Suppressor macrophage treated with lipopolysaccharide for 1 hour (primary cell): ENCODE results near the gene LCA5L.
A peak's percentile ranks its signal among the peaks of the same experiment; 100 is the strongest.

Source experiments
- DNase-seq, 3 donors: peaks; one replicate each; pipeline ENCODE4 v3.0.0-alpha.2; 2020 to 2022

Gene LCA5L

GRCh38 chr21:39445321-39446269 lies at the start of gene LCA5L:
Gene LCA5L, minus strand, starts transcription at chr21:39445778. Its CDS starts 17,285 bp downstream, at chr21:39428493.
- DNase-seq, result peak; percentile 95 to 98 (median 97)

- no peak for DNase-seq
These were observed 43.9 kb upstream of the LCA5L start for GRCh38 chr21:39489380-39489924.

- no peak for DNase-seq
These were observed 39.2 kb upstream of the LCA5L start for GRCh38 chr21:39484711-39485276.

- no peak for DNase-seq
These were observed 38.3 kb upstream of the LCA5L start for GRCh38 chr21:39483917-39484316.

- no peak for DNase-seq
These were observed 36.3 kb upstream of the LCA5L start for GRCh38 chr21:39481886-39482285.

GRCh38 chr21:39480271-39480670 lies 34.7 kb upstream of the LCA5L start:
- DNase-seq, result no peak

- no peak for DNase-seq
These were observed 34.2 kb upstream of the LCA5L start for GRCh38 chr21:39479814-39480182.

- peak; percentile 2 to 21 (median 20) for DNase-seq
These were observed 33.7 kb upstream of the LCA5L start for GRCh38 chr21:39479164-39479813.

GRCh38 chr21:39474611-39475010 lies 29.0 kb upstream of the LCA5L start:
- DNase-seq, result no peak

- DNase-seq, result no peak
These were observed 27.2 kb upstream of the LCA5L start for GRCh38 chr21:39472786-39473185.

GRCh38 chr21:39471598-39471997 lies 26.0 kb upstream of the LCA5L start:
- no peak for DNase-seq

- no peak for DNase-seq
These were observed 23.0 kb upstream of the LCA5L start for GRCh38 chr21:39468559-39468958.

- no peak for DNase-seq
These were observed 22.2 kb upstream of the LCA5L start for GRCh38 chr21:39467746-39468145.

- no peak for DNase-seq
These were observed 21.0 kb upstream of the LCA5L start for GRCh38 chr21:39466584-39466983.

- DNase-seq, result no peak
These were observed 17.7 kb upstream of the LCA5L start for GRCh38 chr21:39463308-39463707.

- no peak for DNase-seq
These were observed 15.8 kb upstream of the LCA5L start for GRCh38 chr21:39461419-39461818.

GRCh38 chr21:39456665-39457064 lies 11.1 kb upstream of the LCA5L start:
- no peak for DNase-seq

- DNase-seq, result no peak
These were observed 9.5 kb upstream of the LCA5L start for GRCh38 chr21:39454949-39455668.

- DNase-seq, result peak in 2 of 3 donors; percentile 12 to 16
These were observed 8.1 kb upstream of the LCA5L start for GRCh38 chr21:39453571-39454179.

GRCh38 chr21:39452970-39453342 lies 7.4 kb upstream of the LCA5L start:
- DNase-seq, result no peak

GRCh38 chr21:39452207-39452969 lies 6.8 kb upstream of the LCA5L start:
- no peak for DNase-seq
